KMS-11 (cell line): ENCODE data around the gene BABAM2.

Experiments used
- H2AFZ ChIP-seq: fragments of 200-600 bp; sonication (generic); 2 replicates; pipeline ENCODE4 v1.6.1; 2016; ENCODE audit warnings: antibody characterized with exemption, mixed run types, low read depth
- H3K27ac ChIP-seq: fragments of 200-600 bp; sonication (generic); 2 replicates; pipeline ENCODE4 v1.6.1; 2016; ENCODE audit warnings: mild to moderate bottlenecking, mixed run types
- H3K27me3 ChIP-seq: fragments of 200-600 bp; sonication (generic); 2 replicates; pipeline ENCODE4 v1.6.1; 2017; ENCODE audit warnings: mild to moderate bottlenecking, low read depth, mixed run types, moderate library complexity; ENCODE audit not compliant: insufficient read depth
- H3K36me3 ChIP-seq: fragments of 200-600 bp; sonication (generic); 2 replicates; pipeline ENCODE4 v1.6.1; 2017; ENCODE audit warnings: mild to moderate bottlenecking, mixed run types; ENCODE audit not compliant: insufficient read depth
- H3K4me1 ChIP-seq: fragments of 200-600 bp; sonication (generic); 2 replicates; pipeline ENCODE4 v1.6.1; 2016; ENCODE audit warnings: mild to moderate bottlenecking, low read depth, mixed run types; ENCODE audit not compliant: poor library complexity, severe bottlenecking
- H3K4me2 ChIP-seq: fragments of 200-600 bp; sonication (generic); 2 replicates; pipeline ENCODE4 v1.7.0; 2016; ENCODE audit warnings: mild to moderate bottlenecking, mixed run types
- H3K4me3 ChIP-seq: fragments of 200-600 bp; sonication (generic); IDR thresholded peaks from 2 replicates; pipeline ENCODE4 v1.6.1; 2017; ENCODE audit warnings: low read depth, low read length, mixed read lengths; ENCODE audit not compliant: insufficient read depth
- H3K79me2 ChIP-seq: fragments of 200-600 bp; sonication (generic); 2 replicates; pipeline ENCODE4 v1.6.1; 2016; ENCODE audit warnings: low read depth, mixed run types; ENCODE audit not compliant: insufficient read depth
- H3K9ac ChIP-seq: fragments of 200-600 bp; sonication (generic); 2 replicates; pipeline ENCODE4 v1.6.1; 2016; ENCODE audit warnings: mild to moderate bottlenecking, mixed run types
- H4K20me1 ChIP-seq: fragments of 200-600 bp; sonication (generic); 2 replicates; pipeline ENCODE4 v1.6.1; 2016; ENCODE audit warnings: mild to moderate bottlenecking, mixed run types; ENCODE audit not compliant: insufficient read depth
- TF ChIP-seq, protein P1 (sequence below): fragments of 200-600 bp; sonication (generic); conservative IDR thresholded peaks from 2 replicates; pipeline ENCODE4 v1.6.1; 2017; ENCODE audit warnings: low read depth, mild to moderate bottlenecking, antibody characterized with exemption, low read length, moderate library complexity, mixed read lengths

The BABAM2 gene

DNA sequence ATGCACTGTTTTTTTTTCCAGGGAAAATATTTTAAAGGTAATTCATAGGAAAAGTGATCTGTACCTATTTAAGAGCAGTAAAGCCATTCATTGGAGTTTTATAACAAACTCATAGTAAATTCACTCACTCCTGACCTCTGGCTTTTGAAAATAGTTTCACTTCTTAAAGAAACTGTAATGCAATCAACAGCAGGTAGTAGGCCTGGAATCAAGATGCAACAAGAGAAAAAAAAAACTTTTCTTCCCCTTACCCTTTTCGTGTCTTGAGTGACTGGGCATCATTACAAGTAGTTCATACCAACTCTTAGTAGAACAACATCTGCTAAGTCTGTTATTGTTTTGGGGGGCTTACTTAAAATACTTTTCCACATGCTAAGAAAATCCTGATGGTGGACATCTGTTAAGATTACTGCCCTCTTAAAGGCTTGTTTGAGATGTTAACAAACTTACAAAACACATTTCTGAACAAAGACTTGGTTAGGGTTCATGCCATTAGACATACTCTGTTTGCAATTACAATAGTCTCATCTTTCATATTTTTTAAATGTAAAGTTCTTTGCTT, 338.0 kb downstream of the BABAM2 start:
- Histone ChIP-seq H3K4me3 (no peak overlapping the region), H4K20me1 (no peaks in the 10 kb centered on the region), H3K9ac (no peak overlapping the region), H3K79me2 (no peaks in the 10 kb centered on the region), H3K4me2 (no peak overlapping the region), H3K36me3 (no peaks in the 10 kb centered on the region), H2AFZ (no peak overlapping the region), H3K27ac (no peak overlapping the region), H3K27me3 (no peaks in the 10 kb centered on the region), H3K4me1 (peaks cover 7% of the 10 kb centered on the region)
- TF ChIP-seq, protein P1, sequence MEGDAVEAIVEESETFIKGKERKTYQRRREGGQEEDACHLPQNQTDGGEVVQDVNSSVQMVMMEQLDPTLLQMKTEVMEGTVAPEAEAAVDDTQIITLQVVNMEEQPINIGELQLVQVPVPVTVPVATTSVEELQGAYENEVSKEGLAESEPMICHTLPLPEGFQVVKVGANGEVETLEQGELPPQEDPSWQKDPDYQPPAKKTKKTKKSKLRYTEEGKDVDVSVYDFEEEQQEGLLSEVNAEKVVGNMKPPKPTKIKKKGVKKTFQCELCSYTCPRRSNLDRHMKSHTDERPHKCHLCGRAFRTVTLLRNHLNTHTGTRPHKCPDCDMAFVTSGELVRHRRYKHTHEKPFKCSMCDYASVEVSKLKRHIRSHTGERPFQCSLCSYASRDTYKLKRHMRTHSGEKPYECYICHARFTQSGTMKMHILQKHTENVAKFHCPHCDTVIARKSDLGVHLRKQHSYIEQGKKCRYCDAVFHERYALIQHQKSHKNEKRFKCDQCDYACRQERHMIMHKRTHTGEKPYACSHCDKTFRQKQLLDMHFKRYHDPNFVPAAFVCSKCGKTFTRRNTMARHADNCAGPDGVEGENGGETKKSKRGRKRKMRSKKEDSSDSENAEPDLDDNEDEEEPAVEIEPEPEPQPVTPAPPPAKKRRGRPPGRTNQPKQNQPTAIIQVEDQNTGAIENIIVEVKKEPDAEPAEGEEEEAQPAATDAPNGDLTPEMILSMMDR, result no peak

DNA sequence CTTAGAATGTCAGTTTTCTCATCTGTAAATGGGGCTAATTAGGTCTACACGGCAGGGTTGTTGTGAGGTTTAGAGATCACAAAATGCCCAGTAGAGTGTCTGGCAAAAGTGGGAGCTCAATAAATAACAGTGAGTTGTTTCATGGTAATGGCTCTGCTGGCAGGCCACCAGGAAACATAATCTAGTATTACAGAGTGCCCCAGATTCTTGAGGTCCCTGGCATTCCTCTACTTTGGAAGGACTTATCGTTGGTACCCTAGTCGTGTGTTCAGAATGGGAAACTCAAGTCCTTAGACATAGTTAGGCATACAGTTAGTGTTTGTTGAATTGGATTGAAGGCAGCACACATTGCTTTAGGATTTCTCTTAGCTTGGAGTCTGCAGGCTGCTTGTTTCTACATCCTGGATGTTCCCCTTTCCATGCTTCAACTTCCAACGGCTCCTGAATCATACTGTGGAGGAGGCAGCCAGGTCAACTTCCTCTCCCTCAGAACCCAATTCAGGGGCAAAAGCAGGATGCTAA, 340.6 kb downstream of the BABAM2 start:
- Histone ChIP-seq H3K4me3 (no peak overlapping the region), H3K9ac (no peak overlapping the region), H3K36me3 (no peaks in the 10 kb centered on the region), H3K4me1 (peaks cover 7% of the 10 kb centered on the region), H3K4me2 (no peak overlapping the region), H3K27ac (no peak overlapping the region), H3K79me2 (no peaks in the 10 kb centered on the region), H4K20me1 (no peaks in the 10 kb centered on the region), H2AFZ (no peak overlapping the region), H3K27me3 (no peaks in the 10 kb centered on the region)
- TF ChIP-seq, protein P1, result no peak

DNA sequence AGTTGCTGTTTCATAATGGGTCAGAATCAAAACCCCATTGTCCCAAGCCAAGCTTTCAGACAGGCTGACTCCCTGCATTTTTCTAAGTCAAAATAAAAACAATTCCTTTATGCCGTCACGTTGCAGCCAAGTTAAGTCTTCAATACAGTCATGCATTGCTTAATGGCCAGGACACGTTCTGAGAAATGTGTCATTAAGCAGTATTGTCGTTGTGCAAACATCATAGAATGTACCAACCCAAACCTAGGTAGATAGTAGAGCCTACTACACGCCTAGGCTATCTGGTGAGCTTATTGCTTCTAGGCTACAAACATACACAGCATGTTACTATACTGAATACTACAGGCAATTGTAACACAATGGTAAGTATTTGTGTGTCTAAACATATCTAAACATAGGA, 341.8 kb downstream of the BABAM2 start:
- TF ChIP-seq, protein P1, result no peak
- peaks cover 7% of the 10 kb centered on the region for H3K4me1 ChIP-seq
- no peaks in the 10 kb centered on the region for H3K27me3 ChIP-seq
- H3K27ac ChIP-seq, result no peak overlapping the region
- no peak overlapping the region for H3K4me2 ChIP-seq
- no peaks in the 10 kb centered on the region for H3K79me2 ChIP-seq
- no peaks in the 10 kb centered on the region for H4K20me1 ChIP-seq
- H3K9ac ChIP-seq, result no peak overlapping the region
- H3K4me3 ChIP-seq, result no peak overlapping the region
- no peak overlapping the region for H2AFZ ChIP-seq
- H3K36me3 ChIP-seq, result no peaks in the 10 kb centered on the region

DNA sequence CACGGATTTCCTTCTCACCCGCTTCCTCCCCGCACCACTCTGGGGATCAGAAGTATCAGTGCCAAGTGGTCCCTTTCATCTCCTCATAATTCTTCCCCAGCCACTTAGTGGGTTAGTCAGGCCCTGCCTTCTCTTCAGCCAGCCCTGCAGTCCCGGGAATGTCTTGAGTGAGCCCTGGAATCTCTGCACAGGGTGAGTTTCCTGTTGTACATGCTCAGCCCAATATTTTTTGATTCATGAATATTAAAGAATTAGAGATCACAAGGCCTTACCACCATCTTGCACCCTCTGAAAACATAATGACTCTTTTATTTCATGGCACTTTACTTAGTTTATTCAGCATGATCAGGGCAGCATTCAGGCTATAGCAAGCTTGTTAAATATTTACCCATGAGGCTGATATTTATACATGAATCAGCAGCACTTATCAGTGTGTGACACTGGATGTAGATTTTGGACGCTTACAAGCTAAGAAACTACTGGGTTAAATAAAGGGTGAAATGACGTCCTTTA, 342.7 kb downstream of the BABAM2 start:
- H3K9ac ChIP-seq, result no peak overlapping the region
- TF ChIP-seq, protein P1, result no peak
- no peaks in the 10 kb centered on the region for H4K20me1 ChIP-seq
- no peak overlapping the region for H3K27ac ChIP-seq
- no peak overlapping the region for H3K4me2 ChIP-seq
- no peak overlapping the region for H2AFZ ChIP-seq
- H3K27me3 ChIP-seq, result no peaks in the 10 kb centered on the region
- H3K79me2 ChIP-seq, result no peaks in the 10 kb centered on the region
- peaks cover 4% of the 10 kb centered on the region for H3K4me1 ChIP-seq
- no peaks in the 10 kb centered on the region for H3K36me3 ChIP-seq
- no peak overlapping the region for H3K4me3 ChIP-seq
